Muscle layer of duodenum (tissue), 2 donors: Measurements from ENCODE around the gene MGARP.
A peak's percentile ranks its signal among the peaks of the same experiment; 100 is the strongest.

Source experiments
- H3K27ac ChIP-seq: one replicate; pipeline ENCODE4 v1.7.0; 2013; ENCODE audit warnings: mild to moderate bottlenecking, low read length
- H3K27me3 ChIP-seq: one replicate; pipeline ENCODE4 v1.7.0; 2013; ENCODE audit warnings: low read depth, mild to moderate bottlenecking, control low read depth, low read length
- H3K36me3 ChIP-seq, 2 donors: one replicate each; pipeline ENCODE4 v1.7.0; 2013; ENCODE audit warnings: low read length in 2 of 2, control low read depth in 1 of 2, mild to moderate bottlenecking in 1 of 2; ENCODE audit not compliant: insufficient read depth in 2 of 2, control insufficient read depth in 1 of 2
- H3K4me1 ChIP-seq, 2 donors: one replicate each; pipeline ENCODE4 v1.7.0; 2013; ENCODE audit warnings: low read length in 2 of 2, mild to moderate bottlenecking in 2 of 2, control low read depth in 1 of 2, moderate library complexity in 1 of 2; ENCODE audit not compliant: insufficient read depth in 2 of 2, control insufficient read depth in 1 of 2
- H3K4me3 ChIP-seq, 2 donors: one replicate each; pipeline ENCODE4 v1.7.0; 2013; ENCODE audit warnings: low read length in 2 of 2, low read depth in 1 of 2, mild to moderate bottlenecking in 1 of 2
- H3K9me3 ChIP-seq, 2 donors: one replicate each; pipeline ENCODE4 v1.7.0; 2013; ENCODE audit warnings: low read length in 2 of 2, control low read depth in 1 of 2, mild to moderate bottlenecking in 1 of 2; ENCODE audit not compliant: control insufficient read depth in 1 of 2
- donor health status: healthy.

Gene MGARP

GRCh38 chr4:139312552-139313332, 32.7 kb upstream of the MGARP start:
- H3K4me3 ChIP-seq, result no peak overlapping the region
- H3K36me3 ChIP-seq, result no peaks in the 10 kb centered on the region
- H3K9me3 ChIP-seq, result no peaks in the 10 kb centered on the region
- no peaks in the 10 kb centered on the region for H3K27me3 ChIP-seq
- no peak overlapping the region for H3K27ac ChIP-seq
- peaks cover 9 to 18% of the 10 kb centered on the region in 2 donors for H3K4me1 ChIP-seq

DNA sequence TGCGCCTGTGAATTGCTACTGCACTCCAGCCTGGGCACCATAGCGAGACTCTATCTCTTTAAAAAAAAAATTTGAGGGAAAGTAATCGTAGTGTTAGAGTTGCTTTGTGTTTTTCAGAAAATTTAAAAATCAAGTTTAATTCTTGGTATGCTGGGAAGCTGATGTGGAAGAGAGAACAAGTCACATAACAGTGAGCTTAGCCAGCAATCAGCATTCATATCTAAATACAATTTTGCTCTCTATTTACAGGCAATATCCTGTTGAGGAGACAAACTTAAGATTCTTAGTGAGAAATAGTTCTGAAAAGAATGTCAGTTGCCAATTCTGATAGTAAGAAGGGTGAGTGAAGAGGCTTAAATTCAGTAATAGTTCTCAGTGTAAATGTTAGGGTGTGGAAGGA, 31.9 kb upstream of the MGARP start:
- Histone ChIP-seq H3K27me3 (no peaks in the 10 kb centered on the region), H3K27ac (no peak overlapping the region), H3K36me3 (no peaks in the 10 kb centered on the region), H3K4me3 (no peak overlapping the region), H3K9me3 (no peaks in the 10 kb centered on the region), H3K4me1 (peaks cover 9 to 19% of the 10 kb centered on the region in 2 donors)

DNA sequence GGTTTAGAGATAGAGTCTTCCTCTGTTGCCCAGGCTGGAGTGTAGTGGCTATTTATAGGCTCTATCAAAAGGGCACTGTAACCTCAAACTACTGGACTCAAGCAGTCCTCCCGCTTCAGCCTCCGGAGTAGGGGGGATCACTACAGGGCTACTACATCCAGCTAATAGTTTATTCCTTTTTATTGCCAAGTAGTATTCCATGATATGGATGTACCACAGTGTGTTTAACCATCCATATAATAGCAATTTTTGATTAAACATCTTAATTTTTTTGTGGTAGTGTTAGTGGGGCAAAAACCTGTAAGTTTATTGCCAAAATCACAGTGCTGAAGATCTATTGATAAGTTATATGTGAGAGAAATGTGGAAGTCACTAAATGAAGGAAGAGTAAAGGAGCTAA, 24.9 kb upstream of the MGARP start:
- H3K27ac ChIP-seq, result no peak overlapping the region
- H3K36me3 ChIP-seq, result peaks cover 0 to 4% of the 10 kb centered on the region in 2 donors
- H3K4me1 ChIP-seq, result peaks cover 3 to 26% of the 10 kb centered on the region in 2 donors
- H3K27me3 ChIP-seq, result no peaks in the 10 kb centered on the region
- H3K4me3 ChIP-seq, result no peak overlapping the region
- no peaks in the 10 kb centered on the region for H3K9me3 ChIP-seq

DNA sequence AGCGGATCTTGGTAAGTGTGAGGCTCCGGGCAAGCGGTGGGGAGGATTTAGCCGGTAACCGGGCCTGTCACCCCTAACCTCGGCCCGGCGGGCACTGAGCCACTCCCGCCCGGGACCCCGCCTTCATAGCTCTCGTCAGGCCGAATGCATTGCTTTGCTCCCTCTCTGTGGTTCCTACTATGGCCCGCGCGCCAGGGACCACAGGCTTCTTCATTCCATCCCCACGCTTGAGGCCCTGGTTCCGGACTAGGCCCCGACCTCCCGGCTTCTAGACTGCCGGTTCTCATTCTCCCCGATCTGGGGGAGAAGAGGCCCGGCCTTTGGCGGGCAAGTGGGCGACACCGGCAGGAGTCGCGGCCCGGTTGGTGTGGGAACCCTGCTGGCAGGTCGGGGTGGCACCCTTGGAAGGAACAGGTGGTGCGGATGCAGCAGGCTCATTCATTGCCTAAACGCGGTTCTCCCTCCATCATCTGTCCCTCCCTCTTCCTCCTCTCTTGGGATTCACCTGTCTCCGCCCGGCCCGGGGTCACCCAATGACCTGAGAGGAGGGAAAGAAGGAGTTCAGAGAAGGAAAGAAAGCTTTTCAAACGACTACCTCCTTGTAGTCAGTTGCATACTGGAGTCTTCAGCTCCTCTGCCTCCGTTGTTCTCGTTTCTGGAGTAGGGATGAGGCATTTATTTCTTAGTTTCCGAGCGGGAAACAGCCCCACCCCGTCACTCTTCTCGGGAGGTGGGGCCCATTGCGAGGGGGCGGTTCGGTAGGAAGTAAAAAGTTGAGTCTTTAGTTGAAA, 22.0 kb upstream of the MGARP start, which contains the start of gene NDUFC1:
Gene NDUFC1 (minus strand): TSS at position 657 of the 791 bp plus-strand sequence. CDS start 6,679 bp downstream, outside the sequence.
- H3K4me3 ChIP-seq, result peak within 1 kb of the TSS; percentile 70 to 95
- H3K27ac ChIP-seq, result peak within 1 kb of the TSS; percentile 88
- no peaks in the 10 kb centered on the region for H3K27me3 ChIP-seq
- H3K9me3 ChIP-seq, result no peaks in the 10 kb centered on the region
- H3K36me3 ChIP-seq, result peaks cover 0 to 4% of the 10 kb centered on the region in 2 donors
- peaks cover 3 to 30% of the 10 kb centered on the region in 2 donors for H3K4me1 ChIP-seq

DNA sequence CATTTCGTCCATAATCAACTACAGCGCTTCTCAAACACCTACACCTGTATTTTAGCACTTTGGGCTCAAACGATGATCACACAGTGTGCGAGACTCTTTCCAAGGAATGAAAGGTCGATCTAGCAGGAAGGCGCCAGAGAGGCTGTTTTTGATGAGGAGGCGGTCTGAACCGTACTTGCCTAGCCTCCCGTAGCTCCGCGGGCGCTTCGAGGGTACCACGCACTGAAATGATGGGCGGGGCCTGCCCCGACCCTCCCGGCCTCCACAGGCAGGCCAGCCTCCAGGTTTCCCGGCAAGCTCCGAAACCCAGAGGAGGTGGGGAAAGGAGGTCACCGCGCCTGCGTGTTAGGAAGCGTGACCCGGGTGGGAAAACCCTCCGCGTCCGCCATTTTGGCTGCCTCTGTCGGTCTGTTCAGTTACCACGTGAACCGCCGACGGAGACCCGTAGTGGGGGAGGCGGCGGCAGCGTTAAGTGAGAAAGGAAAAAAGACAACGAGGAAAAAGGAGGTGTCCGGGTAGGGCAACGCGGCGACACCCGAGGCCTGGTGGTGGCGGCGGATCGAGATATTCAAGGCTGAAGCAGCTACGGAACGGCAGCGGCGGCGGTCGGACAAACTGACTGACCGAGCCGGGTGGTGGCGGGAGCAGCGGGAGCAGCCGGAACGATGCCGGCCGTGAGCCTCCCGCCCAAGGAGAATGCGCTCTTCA, 21.2 kb upstream of the MGARP start, which contains the start of gene NAA15:
Gene NAA15 (plus strand): TSS at position 393 of the 708 bp plus-strand sequence. CDS start 273 bp downstream, at position 666.
- peaks cover 3 to 29% of the 10 kb centered on the region in 2 donors for H3K4me1 ChIP-seq
- H3K27ac ChIP-seq, result peak within 1 kb of the TSS; percentile 88

GRCh38 chr4:139300431-139301112, 20.5 kb upstream of the MGARP start:
- Histone ChIP-seq H3K4me1 (peaks cover 3 to 32% of the 10 kb centered on the region in 2 donors), H3K36me3 (peaks cover 0 to 4% of the 10 kb centered on the region in 2 donors), H3K27ac (peak overlapping the region; percentile 88)

More for the DNA sequence above, 21.2 kb upstream of the MGARP start, which contains the start of gene NAA15:
- Histone ChIP-seq H3K27me3 (no peaks in the 10 kb centered on the region), H3K4me3 (peak within 1 kb of the TSS; percentile 70 to 95), H3K36me3 (peaks cover 0 to 4% of the 10 kb centered on the region in 2 donors), H3K9me3 (no peaks in the 10 kb centered on the region)

GRCh38 chr4:139299536-139299935, 19.5 kb upstream of the MGARP start:
- peaks cover 3 to 37% of the 10 kb centered on the region in 2 donors for H3K4me1 ChIP-seq
- H3K4me3 ChIP-seq, result peak overlapping the region; percentile 70 to 95

More at GRCh38 chr4:139300431-139301112, 20.5 kb upstream of the MGARP start:
- H3K9me3 ChIP-seq, result no peaks in the 10 kb centered on the region
- H3K4me3 ChIP-seq, result peak overlapping the region; percentile 70 to 95
- no peaks in the 10 kb centered on the region for H3K27me3 ChIP-seq

DNA sequence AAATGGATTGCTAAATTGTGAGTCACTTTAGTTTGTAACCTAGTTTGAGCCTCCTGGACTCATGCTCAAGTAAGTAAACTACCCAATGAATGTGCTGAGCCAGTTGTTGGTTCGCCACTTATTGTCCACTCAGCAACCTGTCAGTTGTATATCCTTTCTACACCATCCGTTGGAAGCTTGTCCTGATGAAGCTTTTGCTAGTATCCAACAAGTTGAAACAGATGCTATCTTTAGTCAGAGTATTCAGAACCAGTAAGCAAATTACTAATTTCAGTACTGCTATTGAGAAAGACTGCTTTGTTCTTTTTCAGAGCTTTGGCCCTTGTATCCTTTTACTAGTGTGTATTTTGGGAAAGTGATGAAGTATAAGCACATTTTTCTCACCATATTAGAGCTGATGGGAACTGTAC, 17.0 kb upstream of the MGARP start:
- Histone ChIP-seq H3K4me3 (no peak overlapping the region), H3K36me3 (peaks cover 9% of the 10 kb centered on the region in 2 donors), H3K4me1 (peaks cover 3 to 23% of the 10 kb centered on the region in 2 donors), H3K27ac (no peak overlapping the region), H3K9me3 (no peaks in the 10 kb centered on the region), H3K27me3 (no peaks in the 10 kb centered on the region)

More at GRCh38 chr4:139299536-139299935, 19.5 kb upstream of the MGARP start:
- H3K9me3 ChIP-seq, result no peaks in the 10 kb centered on the region
- peak overlapping the region; percentile 88 for H3K27ac ChIP-seq
- no peaks in the 10 kb centered on the region for H3K27me3 ChIP-seq
- H3K36me3 ChIP-seq, result peaks cover 0 to 4% of the 10 kb centered on the region in 2 donors

- H3K36me3 ChIP-seq, result peaks cover 14 to 15% of the 10 kb centered on the region in 2 donors
- no peaks in the 10 kb centered on the region for H3K27me3 ChIP-seq
- no peaks in the 10 kb centered on the region for H3K9me3 ChIP-seq
- peaks cover 3 to 23% of the 10 kb centered on the region in 2 donors for H3K4me1 ChIP-seq
- H3K27ac ChIP-seq, result peak overlapping the region; percentile 98
- H3K4me3 ChIP-seq, result peak overlapping the region; percentile 34 to 94
These were observed 15.9 kb upstream of the MGARP start for GRCh38 chr4:139295942-139296299.

GRCh38 chr4:139295206-139295941, 15.3 kb upstream of the MGARP start:
- H3K4me1 ChIP-seq, result peaks cover 3 to 23% of the 10 kb centered on the region in 2 donors
- peaks cover 12 to 15% of the 10 kb centered on the region in 2 donors for H3K36me3 ChIP-seq
- H3K27ac ChIP-seq, result peak overlapping the region; percentile 98
- no peaks in the 10 kb centered on the region for H3K9me3 ChIP-seq
- peak overlapping the region; percentile 94 to 98 for H3K4me3 ChIP-seq
- no peaks in the 10 kb centered on the region for H3K27me3 ChIP-seq
